AG08396 (cell line): ENCODE measurements around the gene DIPK1A.
"Not testable (repeated sequence)": the region's sequence is repeated elsewhere in the genome, so short reads cannot be mapped to it uniquely, and the experiment has no call there.

Experiments used
- DNase-seq: peaks from one replicate; pipeline ENCODE4 v3.0.0; 2012; ENCODE audit warnings: low spot score, mixed read lengths

DIPK1A gene

GRCh38 chr1:92916899-92917298 lies 44.4 kb downstream of the DIPK1A start:
- DNase-seq: no peak

- no peak for DNase-seq
These were observed 45.7 kb downstream of the DIPK1A start for GRCh38 chr1:92915547-92915946.

GRCh38 chr1:92913093-92913819 lies 48.0 kb downstream of the DIPK1A start:
- DNase-seq: no peak

- no peak for DNase-seq
These were observed 51.2 kb downstream of the DIPK1A start for GRCh38 chr1:92910081-92910480.

GRCh38 chr1:92909321-92909720 lies 51.9 kb downstream of the DIPK1A start:
- DNase-seq: peak; percentile 76

GRCh38 chr1:92907949-92908684 lies 53.1 kb downstream of the DIPK1A start:
- no peak for DNase-seq

GRCh38 chr1:92903765-92904164 lies 57.5 kb downstream of the DIPK1A start:
- DNase-seq: no peak

GRCh38 chr1:92902406-92902744 lies 58.9 kb downstream of the DIPK1A start:
- no peak for DNase-seq

- no peak for DNase-seq
These were observed 59.4 kb downstream of the DIPK1A start for GRCh38 chr1:92901699-92902405.

GRCh38 chr1:92901126-92901525 lies 60.1 kb downstream of the DIPK1A start:
- no peak for DNase-seq

- no peak for DNase-seq
These were observed 60.7 kb downstream of the DIPK1A start for GRCh38 chr1:92900539-92900938.

- DNase-seq: no peak
These were observed 61.5 kb downstream of the DIPK1A start for GRCh38 chr1:92899780-92900179.

- DNase-seq: not testable (repeated sequence)
These were observed 63.2 kb downstream of the DIPK1A start for GRCh38 chr1:92898053-92898452.

- DNase-seq: no peak
These were observed 73.8 kb downstream of the DIPK1A start for GRCh38 chr1:92887465-92887864.

- DNase-seq: no peak
These were observed 74.3 kb downstream of the DIPK1A start for GRCh38 chr1:92886886-92887419.

GRCh38 chr1:92884195-92884594 lies 77.1 kb downstream of the DIPK1A start:
- no peak for DNase-seq

GRCh38 chr1:92883297-92883696 lies 78.0 kb downstream of the DIPK1A start:
- DNase-seq: no peak

- DNase-seq: no peak
These were observed 78.4 kb downstream of the DIPK1A start for GRCh38 chr1:92882819-92883218.

GRCh38 chr1:92881391-92881790 lies 79.9 kb downstream of the DIPK1A start:
- no peak for DNase-seq

GRCh38 chr1:92879316-92879968 lies 81.8 kb downstream of the DIPK1A start:
- DNase-seq: no peak

- no peak for DNase-seq
These were observed 83.5 kb downstream of the DIPK1A start for GRCh38 chr1:92877792-92878191.

- no peak for DNase-seq
These were observed 84.1 kb downstream of the DIPK1A start for GRCh38 chr1:92877081-92877711.
